GM12878 (cell line): Measurements from ENCODE around the gene PLXNA4. TPM values are rescaled to one million over a fixed set of nuclear protein-coding genes. Genes with fewer than 3 reads are reported as not detected.

ENCODE experiments used
- ATAC-seq: fragments of 200-7000 bp; cut with Tn5 transposase; 3 replicates; pipeline ENCODE4 v1.9.1; 2020; ENCODE audit warnings: mild to moderate bottlenecking, moderate library complexity
- BruUV-seq: library from RNA; stranded (reverse); fragments of 400-500 nt; replicated peaks from 2 replicates; lab custom pipeline; 2021; lab: Mats Ljungman, UMichigan
- CTCF ChIA-PET: fragments of 300-600 bp; sonication (Branson Sonifier 250); formaldehyde crosslinking; extraction: SDS; loops from one replicate; lab custom pipeline; 2021; ENCODE audit warnings: inconsistent platforms; lab: Yijun Ruan, JAX
- POLR2A ChIA-PET: fragments of 350-600 bp; formaldehyde crosslinking; extraction: SDS; loops from one replicate; lab custom pipeline; 2021; ENCODE audit warnings: inconsistent platforms; lab: Charles Lee
- RAD21 ChIA-PET: fragments of 300-600 bp; sonication (Branson Sonifier 250); formaldehyde crosslinking; loops from one replicate; lab custom pipeline; 2023; ENCODE audit warnings: antibody characterized with exemption; ENCODE audit not compliant: unreplicated experiment; lab: Charles Lee
- SMC1A ChIA-PET: fragments of 300-600 bp; sonication (Branson Sonifier 250); formaldehyde crosslinking; loops from one replicate; lab custom pipeline; 2023; ENCODE audit not compliant: unreplicated experiment, uncharacterized antibody; lab: Charles Lee
- DNase-seq: peaks from one replicate; pipeline ENCODE4 v3.0.0-alpha.2; 2011; ENCODE audit warnings: low read depth, low spot score
- FAIRE-seq: peaks from 3 replicates; lab custom pipeline; 2011; peaks lifted over from hg19 to GRCh38; lab: Jason Lieb, UNC
- H2AFZ ChIP-seq: 2 replicates; pipeline ENCODE4 v1.6.0; 2011; ENCODE audit warnings: low read depth, low read length, control low read depth; ENCODE audit not compliant: control insufficient read depth
- H3K27ac ChIP-seq: 2 replicates; pipeline ENCODE4 v1.5.1; 2011; ENCODE audit warnings: control low read depth; ENCODE audit not compliant: control insufficient read depth, insufficient read depth
- H3K27me3 ChIP-seq, 2 experiments: replicated peaks in 1 of 2; 2 replicates each; pipeline versions ENCODE4 v1.6.0 to v1.6.1; 2011; ENCODE audit warnings: low read length in 1 of 2; ENCODE audit not compliant: control insufficient read depth in 2 of 2, insufficient read depth in 2 of 2
- H3K36me3 ChIP-seq, 2 experiments: 2 replicates each; pipeline ENCODE4 v1.5.1; 2011; ENCODE audit warnings: low read length in 1 of 2; ENCODE audit not compliant: control insufficient read depth in 2 of 2, insufficient read depth in 2 of 2
- H3K4me1 ChIP-seq: 2 replicates; pipeline ENCODE4 v1.6.1; 2011; ENCODE audit warnings: mild to moderate bottlenecking, low read length, moderate library complexity, mixed read lengths; ENCODE audit not compliant: control insufficient read depth, insufficient read depth
- H3K4me2 ChIP-seq: 2 replicates; pipeline ENCODE4 v1.6.0; 2011; ENCODE audit warnings: control low read depth; ENCODE audit not compliant: control insufficient read depth, insufficient read depth
- H3K4me3 ChIP-seq: fragments of 200-600 bp; sonication (generic); 2 replicates; pipeline ENCODE4 v1.5.1; 2016
- H3K79me2 ChIP-seq: 2 replicates; pipeline ENCODE4 v1.6.0; 2011; ENCODE audit warnings: low read length; ENCODE audit not compliant: control insufficient read depth, insufficient read depth
- H3K9ac ChIP-seq: 2 replicates; pipeline ENCODE4 v1.8.0; 2011; ENCODE audit warnings: low read length, control low read depth, mixed read lengths; ENCODE audit not compliant: control insufficient read depth, insufficient read depth
- H3K9me3 ChIP-seq: replicated peaks from 3 replicates; pipeline ENCODE4 v1.5.1; 2011; ENCODE audit warnings: mild to moderate bottlenecking, low read length; ENCODE audit not compliant: control insufficient read depth, insufficient read depth
- H4K20me1 ChIP-seq: 2 replicates; pipeline ENCODE4 v1.6.0; 2011; ENCODE audit not compliant: control insufficient read depth, insufficient read depth
- CREM ChIP-seq: IDR thresholded peaks from 2 replicates; pipeline ENCODE4 v1.6.1; 2014; ENCODE audit warnings: antibody characterized with exemption, low read depth
- FOXM1 ChIP-seq: IDR thresholded peaks from 2 replicates; pipeline ENCODE4 v1.6.1; 2012; ENCODE audit warnings: low read depth, mild to moderate bottlenecking, inconsistent platforms, low read length, moderate library complexity
- HDAC6 ChIP-seq: fragments of 200-600 bp; sonication (generic); IDR thresholded peaks from one replicate; pipeline ENCODE4 v1.8.0; 2017; ENCODE audit warnings: antibody characterized with exemption; ENCODE audit not compliant: unreplicated experiment
- SP1 ChIP-seq: IDR thresholded peaks from one replicate; pipeline ENCODE4 v1.6.1; 2011; ENCODE audit warnings: low read depth, low read length
- SUZ12 ChIP-seq: fragments of 200-600 bp; sonication (generic); IDR thresholded peaks from one replicate; pipeline ENCODE4 v1.6.1; 2018; ENCODE audit warnings: antibody characterized with exemption, mild to moderate bottlenecking; ENCODE audit not compliant: unreplicated experiment
- YBX1 ChIP-seq: fragments of 450-650 bp; IDR thresholded peaks from 2 replicates; pipeline ENCODE4 v1.6.1; 2016; ENCODE audit warnings: antibody characterized with exemption
- ZNF274 ChIP-seq: IDR thresholded peaks from one replicate; pipeline ENCODE4 v1.8.0; 2011; ENCODE audit not compliant: insufficient read length, insufficient read depth
- WGBS: methylation state at CpG from one replicate; pipeline ENCODE4 v1.1.6; 2016; ENCODE audit warnings: low lambda C conversion rate; ENCODE audit not compliant: insufficient replicate concordance, insufficient coverage; ENCODE audit errors: missing lambda C conversion rate; 5-methylcytosine and 5-hydroxymethylcytosine counted together
- in situ Hi-C: fragments of 300-500 bp; cut with MboI; formaldehyde crosslinking; loops from 9 replicates; pipeline ENCODE4 v1.14.3; 2018; ENCODE audit warnings: mixed read lengths
- intact Hi-C: fragments of 100-400 bp; cut with micrococcal nuclease; formaldehyde crosslinking; loops from one replicate; pipeline ENCODE4 v1.14.2; 2022; ENCODE audit not compliant: unreplicated experiment
- polyA plus RNA-seq, 11 experiments: library from polyadenylated mRNA; depleted of rRNA in 4 of 11; unstranded in 6 of 11; stranded (reverse) in 5 of 11; fragments of >200 nt; fragmentation: Nextera tagmentation in 4 of 11; fragmentation: Illumina TruSeq in 1 of 11; extraction: Ambion mirVana in 4 of 11; extraction: Trizol in 1 of 11; gene quantifications; 1 replicate in 1 of 11; 2 replicates in 10 of 11; pipeline versions ENCODE4 v1.2.1 to v1.2.3, GENCODE V29; 2011 to 2016; ENCODE audit warnings: inconsistent platforms in 2 of 11, missing spikeins in 2 of 11, low read depth in 1 of 11
- total RNA-seq, 4 experiments: library from RNA; depleted of rRNA in 3 of 4; stranded (reverse); fragments of >200 nt in 3 of 4; fragmentation: Illumina TruSeq in 1 of 4; extraction: Trizol in 1 of 4; gene quantifications; 2 replicates each; pipeline versions ENCODE4 v1.2.1 to v1.2.3, GENCODE V29; 2013 to 2021
- TF ChIP-seq, protein P1 (sequence below), 3 experiments: IDR thresholded peaks in 2 of 3; conservative IDR thresholded peaks in 1 of 3; 2 replicates each; pipeline ENCODE4 v1.5.1; 2011; ENCODE audit warnings: low read depth in 3 of 3, low read length in 3 of 3, mild to moderate bottlenecking in 3 of 3, control low read depth in 2 of 3, moderate library complexity in 2 of 3, inconsistent platforms in 1 of 3, mixed read lengths in 1 of 3; ENCODE audit not compliant: control insufficient read depth in 2 of 3, insufficient read depth in 1 of 3; ENCODE audit errors: extremely low read depth in 1 of 3
- TF ChIP-seq, protein P2 (sequence below): IDR thresholded peaks from 2 replicates; pipeline ENCODE4 v1.6.1; 2012; ENCODE audit warnings: low read length, inconsistent platforms

PLXNA4 gene
- total and polyA plus RNA-seq, 10 of the 15 experiments (the other 5 are each of a cell fraction or from before 2014, with no cell fraction given), result 0.03 TPM; not detected in 9

- no peaks in the 10 kb centered on the region for H3K4me1 ChIP-seq
- no peaks in the 10 kb centered on the region for H3K79me2 ChIP-seq
- TF ChIP-seq SP1, result no peak
- TF ChIP-seq, protein P1, sequence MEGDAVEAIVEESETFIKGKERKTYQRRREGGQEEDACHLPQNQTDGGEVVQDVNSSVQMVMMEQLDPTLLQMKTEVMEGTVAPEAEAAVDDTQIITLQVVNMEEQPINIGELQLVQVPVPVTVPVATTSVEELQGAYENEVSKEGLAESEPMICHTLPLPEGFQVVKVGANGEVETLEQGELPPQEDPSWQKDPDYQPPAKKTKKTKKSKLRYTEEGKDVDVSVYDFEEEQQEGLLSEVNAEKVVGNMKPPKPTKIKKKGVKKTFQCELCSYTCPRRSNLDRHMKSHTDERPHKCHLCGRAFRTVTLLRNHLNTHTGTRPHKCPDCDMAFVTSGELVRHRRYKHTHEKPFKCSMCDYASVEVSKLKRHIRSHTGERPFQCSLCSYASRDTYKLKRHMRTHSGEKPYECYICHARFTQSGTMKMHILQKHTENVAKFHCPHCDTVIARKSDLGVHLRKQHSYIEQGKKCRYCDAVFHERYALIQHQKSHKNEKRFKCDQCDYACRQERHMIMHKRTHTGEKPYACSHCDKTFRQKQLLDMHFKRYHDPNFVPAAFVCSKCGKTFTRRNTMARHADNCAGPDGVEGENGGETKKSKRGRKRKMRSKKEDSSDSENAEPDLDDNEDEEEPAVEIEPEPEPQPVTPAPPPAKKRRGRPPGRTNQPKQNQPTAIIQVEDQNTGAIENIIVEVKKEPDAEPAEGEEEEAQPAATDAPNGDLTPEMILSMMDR (IDR thresholded peaks at IDR 0.05 in 2 of 3, conservative IDR thresholded peaks at IDR 0.05 in 1 of 3; ENCODE audit: control insufficient read depth in 2 of 3, extremely low read depth in 1 of 3, insufficient read depth in 1 of 3, low read depth in 3 of 3, low read length in 3 of 3), result no peak
- no peak for TF ChIP-seq SUZ12
- TF ChIP-seq ZNF274, result no peak
- no peak for TF ChIP-seq CREM
- no peak for TF ChIP-seq HDAC6
- TF ChIP-seq, protein P2, sequence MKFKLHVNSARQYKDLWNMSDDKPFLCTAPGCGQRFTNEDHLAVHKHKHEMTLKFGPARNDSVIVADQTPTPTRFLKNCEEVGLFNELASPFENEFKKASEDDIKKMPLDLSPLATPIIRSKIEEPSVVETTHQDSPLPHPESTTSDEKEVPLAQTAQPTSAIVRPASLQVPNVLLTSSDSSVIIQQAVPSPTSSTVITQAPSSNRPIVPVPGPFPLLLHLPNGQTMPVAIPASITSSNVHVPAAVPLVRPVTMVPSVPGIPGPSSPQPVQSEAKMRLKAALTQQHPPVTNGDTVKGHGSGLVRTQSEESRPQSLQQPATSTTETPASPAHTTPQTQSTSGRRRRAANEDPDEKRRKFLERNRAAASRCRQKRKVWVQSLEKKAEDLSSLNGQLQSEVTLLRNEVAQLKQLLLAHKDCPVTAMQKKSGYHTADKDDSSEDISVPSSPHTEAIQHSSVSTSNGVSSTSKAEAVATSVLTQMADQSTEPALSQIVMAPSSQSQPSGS, result no peak
- TF ChIP-seq FOXM1, result no peak
- TF ChIP-seq YBX1, result no peak
- TF ChIP-seq, all 136 proteins: peak for 0
- H3K36me3 ChIP-seq, result no peaks in the 10 kb centered on the region
- no peak for DNase-seq
- H3K27me3 ChIP-seq, result no peaks in the 10 kb centered on the region; a peak in 2 of 4 replicates
- no peaks in the 10 kb centered on the region for H4K20me1 ChIP-seq
- CTCF ChIA-PET, result interaction anchor here (1.0 kb wide), 1 partner anchor 467 kb away, joined by 4 read pairs; no protein-coding TSS in a partner anchor
- H3K9me3 ChIP-seq, result no peaks in the 10 kb centered on the region
- intact Hi-C loops, result no loop called here
- in situ Hi-C loops, result no loop called here
- H3K4me2 ChIP-seq, result no peak overlapping the region
- no peak overlapping the region for H2AFZ ChIP-seq
- no peak for FAIRE-seq
- no peak for ATAC-seq
- SMC1A ChIA-PET, result no interaction called here
- RAD21 ChIA-PET, result no interaction called here
- H3K27ac ChIP-seq, result no peak overlapping the region
- BruUV-seq, result no TSS peak
- 40% methylated on average over 21 of the region's 21 CpGs for WGBS
- POLR2A ChIA-PET, result no interaction called here
- H3K9ac ChIP-seq, result no peak overlapping the region
- no peak overlapping the region for H3K4me3 ChIP-seq
These were observed 462.5 kb downstream of the PLXNA4 start for GRCh38 chr7:132113536-132114371.
